ENCODE results near the gene SAMD1.

SAMD1 gene

DNA sequence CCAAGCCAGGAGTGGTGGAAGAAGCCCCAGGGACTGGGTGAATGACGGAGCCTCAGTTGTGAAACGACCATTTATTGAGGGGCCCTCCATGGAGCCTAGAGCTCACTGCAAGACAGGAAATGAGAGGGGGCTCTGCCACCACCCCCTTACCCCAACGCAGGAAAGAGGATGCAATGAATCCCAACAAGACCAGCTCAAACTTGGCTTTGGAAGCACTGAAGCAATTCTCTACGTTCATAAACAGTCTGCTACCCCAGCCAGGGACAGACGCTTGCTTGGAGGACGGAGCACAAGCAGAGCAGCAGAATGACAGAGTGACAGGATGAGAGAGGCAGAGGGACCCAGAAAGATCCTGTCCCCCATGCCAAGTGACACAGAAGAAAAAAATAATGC, 26.0 kb upstream of the SAMD1 start:
- H3K4me3 ChIP-seq (ENCODE audit: low read depth, low read length): peak overlapping the region; percentile 56

DNA sequence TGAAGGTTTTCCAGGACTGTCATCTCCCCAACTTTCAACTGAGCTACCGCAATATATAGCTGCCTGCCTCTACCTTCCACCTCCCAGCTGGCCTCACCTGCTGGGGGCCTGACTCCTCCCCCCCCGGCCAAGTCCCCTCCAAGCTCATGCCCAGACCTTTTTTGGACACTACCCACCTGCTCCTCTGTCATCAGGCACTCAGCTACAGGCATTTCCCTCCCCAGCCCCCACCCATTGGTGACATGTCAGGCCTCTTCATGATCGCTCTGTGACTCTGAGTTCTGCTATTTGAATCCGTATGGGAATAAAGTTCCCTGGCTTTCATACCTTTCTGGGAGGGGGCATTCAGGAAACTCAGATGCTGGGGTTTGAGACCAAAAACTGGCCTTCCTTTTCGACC, 25.2 kb upstream of the SAMD1 start:
- TF ChIP-seq, protein P1, sequence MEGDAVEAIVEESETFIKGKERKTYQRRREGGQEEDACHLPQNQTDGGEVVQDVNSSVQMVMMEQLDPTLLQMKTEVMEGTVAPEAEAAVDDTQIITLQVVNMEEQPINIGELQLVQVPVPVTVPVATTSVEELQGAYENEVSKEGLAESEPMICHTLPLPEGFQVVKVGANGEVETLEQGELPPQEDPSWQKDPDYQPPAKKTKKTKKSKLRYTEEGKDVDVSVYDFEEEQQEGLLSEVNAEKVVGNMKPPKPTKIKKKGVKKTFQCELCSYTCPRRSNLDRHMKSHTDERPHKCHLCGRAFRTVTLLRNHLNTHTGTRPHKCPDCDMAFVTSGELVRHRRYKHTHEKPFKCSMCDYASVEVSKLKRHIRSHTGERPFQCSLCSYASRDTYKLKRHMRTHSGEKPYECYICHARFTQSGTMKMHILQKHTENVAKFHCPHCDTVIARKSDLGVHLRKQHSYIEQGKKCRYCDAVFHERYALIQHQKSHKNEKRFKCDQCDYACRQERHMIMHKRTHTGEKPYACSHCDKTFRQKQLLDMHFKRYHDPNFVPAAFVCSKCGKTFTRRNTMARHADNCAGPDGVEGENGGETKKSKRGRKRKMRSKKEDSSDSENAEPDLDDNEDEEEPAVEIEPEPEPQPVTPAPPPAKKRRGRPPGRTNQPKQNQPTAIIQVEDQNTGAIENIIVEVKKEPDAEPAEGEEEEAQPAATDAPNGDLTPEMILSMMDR (IDR thresholded peaks at IDR 0.05; ENCODE audit: low read depth, low read length): no peak
- H3K36me3 ChIP-seq: peaks cover 16% of the 10 kb centered on the region
- H3K9me3 ChIP-seq (ENCODE audit: severe bottlenecking): no peaks in the 10 kb centered on the region
- no peaks in the 10 kb centered on the region for H3K27me3 ChIP-seq (ENCODE audit: insufficient read depth, low read depth, severe bottlenecking)
- H3K4me3 ChIP-seq (ENCODE audit: low read depth, low read length): no peak overlapping the region
- DNase-seq: no peak
- H3K27ac ChIP-seq: no peak overlapping the region

More for the DNA sequence above, 26.0 kb upstream of the SAMD1 start:
- Histone ChIP-seq H3K27ac (no peak overlapping the region; the same call in 1 of the 2 replicates), H3K9me3 (ENCODE audit: severe bottlenecking) (no peaks in the 10 kb centered on the region), H3K36me3 (peaks cover 19% of the 10 kb centered on the region), H3K27me3 (ENCODE audit: insufficient read depth, low read depth, severe bottlenecking) (no peaks in the 10 kb centered on the region)
- TF ChIP-seq, protein P1 (IDR thresholded peaks at IDR 0.05; ENCODE audit: low read depth, low read length): no peak
- DNase-seq: no peak

DNA sequence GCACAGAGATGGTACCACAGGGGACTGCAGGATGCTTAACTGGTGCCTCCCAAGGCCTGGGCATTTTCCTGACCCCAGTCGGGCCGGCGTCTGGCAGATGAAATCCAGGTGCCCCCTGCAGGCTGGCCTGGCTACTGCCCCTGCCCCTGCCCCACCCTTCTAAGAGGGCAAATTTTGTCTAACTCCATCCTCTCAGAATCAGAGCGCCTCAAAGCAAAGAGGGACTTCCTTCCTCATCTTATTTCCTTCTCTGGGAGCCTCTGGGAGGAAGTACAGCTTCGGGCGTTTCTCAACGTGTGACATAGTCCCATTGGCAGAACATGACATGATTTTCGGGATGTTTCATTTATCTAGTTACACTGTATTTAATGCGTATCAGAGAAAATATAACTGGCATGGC, 24.3 kb upstream of the SAMD1 start:
- DNase-seq: peak; percentile 51
- Histone ChIP-seq H3K9me3 (ENCODE audit: severe bottlenecking) (no peaks in the 10 kb centered on the region), H3K27me3 (ENCODE audit: insufficient read depth, low read depth, severe bottlenecking) (no peaks in the 10 kb centered on the region), H3K4me3 (ENCODE audit: low read depth, low read length) (no peak overlapping the region), H3K36me3 (peaks cover 7% of the 10 kb centered on the region), H3K27ac (no peak overlapping the region)
- TF ChIP-seq, protein P1 (IDR thresholded peaks at IDR 0.05; ENCODE audit: low read depth, low read length): peak; percentile 60

DNA sequence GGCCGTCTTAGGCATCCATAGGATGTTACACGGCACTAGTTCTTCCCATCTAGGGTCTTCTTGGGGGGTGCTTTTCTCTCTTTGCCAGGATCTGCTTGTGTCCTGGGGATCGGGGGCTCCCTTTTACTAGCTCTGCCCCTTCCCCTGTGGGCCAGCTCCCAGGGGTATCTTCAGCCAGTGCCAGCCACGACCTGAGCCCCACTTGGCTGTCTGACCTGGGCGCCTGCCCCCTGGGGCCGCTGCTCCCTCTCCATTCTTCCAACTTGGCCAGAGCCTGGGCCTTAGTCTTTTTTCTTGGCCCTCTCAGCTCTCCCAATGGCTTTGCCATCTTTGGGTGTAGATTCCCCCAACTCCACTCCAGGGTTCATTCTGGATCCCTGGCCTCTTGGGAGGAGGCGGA, 23.9 kb upstream of the SAMD1 start:
- DNase-seq: no peak
- Histone ChIP-seq H3K27me3 (ENCODE audit: insufficient read depth, low read depth, severe bottlenecking) (no peaks in the 10 kb centered on the region), H3K36me3 (peaks cover 3% of the 10 kb centered on the region), H3K9me3 (ENCODE audit: severe bottlenecking) (no peaks in the 10 kb centered on the region), H3K27ac (no peak overlapping the region), H3K4me3 (ENCODE audit: low read depth, low read length) (no peak overlapping the region)
- TF ChIP-seq, protein P1 (IDR thresholded peaks at IDR 0.05; ENCODE audit: low read depth, low read length): no peak

DNA sequence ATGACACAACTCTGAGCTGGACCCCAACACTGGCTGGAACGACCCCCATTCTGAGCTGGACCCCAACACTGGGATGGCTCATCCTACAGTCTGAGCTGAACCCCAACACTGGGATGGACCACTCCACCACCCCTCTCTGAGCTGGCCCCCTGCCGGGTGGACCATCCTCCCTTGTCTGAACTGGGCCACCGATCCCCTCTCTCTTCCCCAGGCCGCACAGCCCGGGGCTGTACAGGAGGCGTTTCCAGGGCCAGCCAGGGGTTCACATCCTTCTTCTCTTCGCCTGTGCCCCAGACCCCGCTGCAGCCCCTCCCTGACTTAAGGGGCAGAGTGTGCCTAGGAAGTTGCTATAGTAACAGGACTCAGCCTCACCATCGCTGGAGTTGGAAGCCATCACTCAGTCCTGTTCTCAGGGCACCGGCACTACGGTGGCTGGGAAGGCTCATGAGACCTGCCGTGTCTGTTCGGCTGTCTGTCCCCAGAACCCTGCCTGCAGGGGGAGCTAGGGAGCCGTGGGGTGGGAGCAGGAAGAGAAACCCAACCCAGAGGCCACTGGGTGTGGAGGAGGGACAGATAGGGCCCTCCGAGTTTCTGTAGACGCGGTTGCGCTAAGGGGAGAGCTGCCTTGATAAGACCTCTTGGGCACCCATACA, 23.3 kb upstream of the SAMD1 start:
- H3K27ac ChIP-seq: no peak overlapping the region; the same call in 1 of the 2 replicates
- H3K4me3 ChIP-seq (ENCODE audit: low read depth, low read length): no peak overlapping the region
- H3K27me3 ChIP-seq (ENCODE audit: insufficient read depth, low read depth, severe bottlenecking): no peaks in the 10 kb centered on the region
- TF ChIP-seq, protein P1 (IDR thresholded peaks at IDR 0.05; ENCODE audit: low read depth, low read length): peak; percentile 47
- peak; percentile 39 for DNase-seq
- H3K36me3 ChIP-seq: no peaks in the 10 kb centered on the region; the same call in 1 of the 2 replicates
- H3K9me3 ChIP-seq (ENCODE audit: severe bottlenecking): no peaks in the 10 kb centered on the region
